Bronchial epithelial cell (primary cell): ENCODE measurements around the gene IPMK. TPM values are rescaled to one million over a fixed set of nuclear protein-coding genes. Genes with fewer than 3 reads are reported as not detected.

Experiments used
- DNase-seq: peaks from one replicate; pipeline ENCODE4 v3.0.0-alpha.2; 2010; ENCODE audit warnings: low read depth
- FAIRE-seq: peaks from 2 replicates; lab custom pipeline; 2011; peaks lifted over from hg19 to GRCh38; lab: Jason Lieb, UNC
- H3K27me3 ChIP-seq: 2 replicates; pipeline ENCODE4 v1.5.1; 2011; ENCODE audit warnings: low read length; ENCODE audit not compliant: control insufficient read depth, insufficient read depth
- H3K36me3 ChIP-seq: 2 replicates; pipeline ENCODE4 v1.5.1; 2011; ENCODE audit warnings: low read length; ENCODE audit not compliant: control insufficient read depth, insufficient read depth
- H3K4me3 ChIP-seq: 2 replicates; pipeline ENCODE4 v1.5.1; 2011; ENCODE audit warnings: mild to moderate bottlenecking, low read depth, low read length, control low read depth
- CTCF ChIP-seq: IDR thresholded peaks from 2 replicates; pipeline ENCODE4 v1.5.1; 2011; ENCODE audit warnings: mild to moderate bottlenecking, moderate library complexity, low read length, control low read depth, inconsistent platforms; ENCODE audit not compliant: insufficient read depth, severe bottlenecking
- total RNA-seq: library from RNA; depleted of rRNA; stranded (reverse); fragments of >200 nt; gene quantifications from 2 replicates; pipeline ENCODE4 v1.2.1, GENCODE V29; 2014

Gene IPMK
- total RNA-seq, 1 donor from 2014 or later: 6.3 TPM

- no peaks in the 10 kb centered on the region for H3K27me3 ChIP-seq
- no peak overlapping the region for H3K4me3 ChIP-seq
- FAIRE-seq: no peak
- peak; percentile 69 for DNase-seq
- no peak for TF ChIP-seq CTCF
- no peaks in the 10 kb centered on the region for H3K36me3 ChIP-seq
Measured at GRCh38 chr10:58180666-58181065, 87.0 kb downstream of the IPMK start.

GRCh38 chr10:58179238-58179637 lies 88.5 kb downstream of the IPMK start:
- H3K36me3 ChIP-seq: no peaks in the 10 kb centered on the region
- peak; percentile 66 for DNase-seq
- no peaks in the 10 kb centered on the region for H3K27me3 ChIP-seq
- TF ChIP-seq CTCF: no peak
- no peak for FAIRE-seq
- H3K4me3 ChIP-seq: no peak overlapping the region

- Histone ChIP-seq H3K36me3 (no peaks in the 10 kb centered on the region), H3K4me3 (no peak overlapping the region), H3K27me3 (no peaks in the 10 kb centered on the region)
- FAIRE-seq (no peak), DNase-seq (peak; percentile 62)
- TF ChIP-seq CTCF: no peak
Measured at GRCh38 chr10:58178811-58179210, 88.9 kb downstream of the IPMK start.

GRCh38 chr10:58177362-58177947 lies 90.2 kb downstream of the IPMK start:
- peak; percentile 35 for TF ChIP-seq CTCF
- Histone ChIP-seq H3K36me3 (no peaks in the 10 kb centered on the region), H3K27me3 (no peaks in the 10 kb centered on the region), H3K4me3 (no peak overlapping the region)
- FAIRE-seq (no peak), DNase-seq (peak; percentile 44)

- TF ChIP-seq CTCF: no peak
- DNase-seq (peak; percentile 25), FAIRE-seq (no peak)
- Histone ChIP-seq H3K36me3 (no peaks in the 10 kb centered on the region), H3K27me3 (no peaks in the 10 kb centered on the region), H3K4me3 (no peak overlapping the region)
Measured at GRCh38 chr10:58175990-58176900, 91.4 kb downstream of the IPMK start.
